KMS-11 (cell line): ENCODE measurements around the gene MCC.
A peak's percentile ranks its signal among the peaks of the same experiment; 100 is the strongest.

Experiments
- H2AFZ ChIP-seq: fragments of 200-600 bp; sonication (generic); 2 replicates; pipeline ENCODE4 v1.6.1; 2016; ENCODE audit warnings: antibody characterized with exemption, mixed run types, low read depth
- H3K27ac ChIP-seq: fragments of 200-600 bp; sonication (generic); 2 replicates; pipeline ENCODE4 v1.6.1; 2016; ENCODE audit warnings: mild to moderate bottlenecking, mixed run types
- H3K27me3 ChIP-seq: fragments of 200-600 bp; sonication (generic); 2 replicates; pipeline ENCODE4 v1.6.1; 2017; ENCODE audit warnings: mild to moderate bottlenecking, low read depth, mixed run types, moderate library complexity; ENCODE audit not compliant: insufficient read depth
- H3K36me3 ChIP-seq: fragments of 200-600 bp; sonication (generic); 2 replicates; pipeline ENCODE4 v1.6.1; 2017; ENCODE audit warnings: mild to moderate bottlenecking, mixed run types; ENCODE audit not compliant: insufficient read depth
- H3K4me1 ChIP-seq: fragments of 200-600 bp; sonication (generic); 2 replicates; pipeline ENCODE4 v1.6.1; 2016; ENCODE audit warnings: mild to moderate bottlenecking, low read depth, mixed run types; ENCODE audit not compliant: poor library complexity, severe bottlenecking
- H3K4me2 ChIP-seq: fragments of 200-600 bp; sonication (generic); 2 replicates; pipeline ENCODE4 v1.7.0; 2016; ENCODE audit warnings: mild to moderate bottlenecking, mixed run types
- H3K4me3 ChIP-seq: fragments of 200-600 bp; sonication (generic); IDR thresholded peaks from 2 replicates; pipeline ENCODE4 v1.6.1; 2017; ENCODE audit warnings: low read depth, low read length, mixed read lengths; ENCODE audit not compliant: insufficient read depth
- H3K79me2 ChIP-seq: fragments of 200-600 bp; sonication (generic); 2 replicates; pipeline ENCODE4 v1.6.1; 2016; ENCODE audit warnings: low read depth, mixed run types; ENCODE audit not compliant: insufficient read depth
- H3K9ac ChIP-seq: fragments of 200-600 bp; sonication (generic); 2 replicates; pipeline ENCODE4 v1.6.1; 2016; ENCODE audit warnings: mild to moderate bottlenecking, mixed run types
- H4K20me1 ChIP-seq: fragments of 200-600 bp; sonication (generic); 2 replicates; pipeline ENCODE4 v1.6.1; 2016; ENCODE audit warnings: mild to moderate bottlenecking, mixed run types; ENCODE audit not compliant: insufficient read depth
- CTCF ChIP-seq: fragments of 200-600 bp; sonication (generic); conservative IDR thresholded peaks from 2 replicates; pipeline ENCODE4 v1.6.1; 2017; ENCODE audit warnings: low read depth, mild to moderate bottlenecking, antibody characterized with exemption, low read length, moderate library complexity, mixed read lengths

MCC gene

GRCh38 chr5:112979723-112980122 is 508.5 kb downstream of the MCC start:
- TF ChIP-seq CTCF = no peak
- Histone ChIP-seq H3K4me3 (no peak overlapping the region), H3K4me1 (peaks cover 21% of the 10 kb centered on the region), H3K79me2 (peaks cover 66% of the 10 kb centered on the region), H3K36me3 (no peaks in the 10 kb centered on the region), H3K4me2 (no peak overlapping the region), H3K9ac (no peak overlapping the region), H3K27me3 (no peaks in the 10 kb centered on the region), H2AFZ (no peak overlapping the region), H3K27ac (no peak overlapping the region), H4K20me1 (no peaks in the 10 kb centered on the region)

GRCh38 chr5:112978836-112979235 is 509.4 kb downstream of the MCC start:
- Histone ChIP-seq H3K4me3 (no peak overlapping the region), H3K27ac (no peak overlapping the region), H3K4me1 (peaks cover 21% of the 10 kb centered on the region), H3K4me2 (no peak overlapping the region; the same call in 1 of the 2 replicates), H3K27me3 (no peaks in the 10 kb centered on the region), H2AFZ (no peak overlapping the region), H4K20me1 (no peaks in the 10 kb centered on the region), H3K36me3 (no peaks in the 10 kb centered on the region), H3K9ac (no peak overlapping the region), H3K79me2 (peaks cover 61% of the 10 kb centered on the region)
- no peak for TF ChIP-seq CTCF

GRCh38 chr5:112977440-112977861 is 510.8 kb downstream of the MCC start:
- H3K4me1 ChIP-seq = peaks cover 21% of the 10 kb centered on the region
- peaks cover 51% of the 10 kb centered on the region for H3K79me2 ChIP-seq
- peak overlapping the region; percentile 72 for H3K4me2 ChIP-seq
- no peaks in the 10 kb centered on the region for H3K36me3 ChIP-seq
- H3K27ac ChIP-seq = peak overlapping the region; percentile 29; the same call in 1 of the 2 replicates
- no peaks in the 10 kb centered on the region for H3K27me3 ChIP-seq
- peak overlapping the region; percentile 61; the same call in 1 of the 2 replicates for H3K9ac ChIP-seq
- H3K4me3 ChIP-seq = no peak overlapping the region
- TF ChIP-seq CTCF = no peak
- peak overlapping the region; percentile 86 for H2AFZ ChIP-seq
- no peaks in the 10 kb centered on the region for H4K20me1 ChIP-seq

DNA sequence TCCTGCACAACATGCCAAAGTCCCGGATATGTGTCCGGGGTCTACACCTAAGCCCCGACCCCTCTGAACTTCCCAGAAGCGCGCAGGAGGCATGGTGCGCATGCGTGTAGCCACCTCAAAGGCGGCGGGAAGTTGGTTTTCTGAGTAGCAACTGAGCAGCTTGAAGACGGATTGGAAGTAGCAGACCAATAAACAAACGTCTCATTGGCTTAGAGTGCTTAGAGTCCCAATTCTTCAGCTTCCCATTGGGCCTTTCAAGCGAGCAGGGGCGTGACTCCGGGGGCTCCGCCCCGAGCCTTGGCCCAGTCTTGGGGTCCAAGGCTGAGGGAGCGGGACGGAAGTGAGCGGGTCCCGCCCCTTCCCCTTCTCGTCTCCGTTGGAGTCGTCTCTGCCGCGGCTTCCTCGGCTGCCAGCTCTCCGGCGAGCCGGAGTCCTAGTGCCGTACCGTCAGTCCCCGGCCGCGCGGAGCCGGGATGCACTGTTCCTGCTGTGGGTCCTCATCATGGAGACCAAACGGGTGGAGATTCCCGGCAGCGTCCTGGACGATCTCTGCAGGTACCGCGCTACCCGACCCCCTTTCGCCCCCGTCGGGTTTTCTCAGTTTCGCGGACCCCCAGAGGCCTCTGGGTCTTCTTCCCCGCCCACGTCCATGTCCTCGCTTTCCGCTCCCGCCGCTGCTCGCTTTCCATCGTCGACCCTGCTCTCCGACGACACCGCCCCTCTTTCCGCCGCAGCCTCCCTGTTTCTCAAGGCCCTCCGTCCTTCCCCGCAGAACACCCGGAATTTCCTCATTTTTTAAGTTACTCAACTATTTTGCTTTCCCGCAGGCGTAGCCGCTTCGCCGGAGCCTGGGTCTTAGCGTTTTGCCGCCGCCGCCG is 511.6 kb downstream of the MCC start, which contains the start of gene DCP2:
TSS of gene DCP2 (plus strand) at position 367 of the 878 bp plus-strand sequence. CDS start at position 503, 136 bp downstream.
- Histone ChIP-seq H3K9ac (peak within 1 kb of the TSS; percentile 61; the same call in 1 of the 2 replicates), H3K27me3 (no peaks in the 10 kb centered on the region), H2AFZ (peak within 1 kb of the TSS; percentile 86), H4K20me1 (no peaks in the 10 kb centered on the region), H3K4me3 (no peak within 1 kb of the TSS), H3K4me2 (peak within 1 kb of the TSS; percentile 72), H3K79me2 (peaks cover 47% of the 10 kb centered on the region), H3K27ac (peak within 1 kb of the TSS; percentile 29; the same call in 1 of the 2 replicates), H3K36me3 (no peaks in the 10 kb centered on the region), H3K4me1 (peaks cover 21% of the 10 kb centered on the region)
- TF ChIP-seq CTCF = no peak
